Endothelial cell of umbilical vein (primary cell): ENCODE data around the gene UBE2H. TPM values are rescaled to one million over a fixed set of nuclear protein-coding genes. Genes with fewer than 3 reads are reported as not detected.

Source experiments
- BruUV-seq: library from RNA; stranded (reverse); fragments of 400-500 nt; replicated peaks from 2 replicates; lab custom pipeline; 2021; lab: Mats Ljungman, UMichigan
- CTCF ChIA-PET: fragments of 300-600, 350-600 bp; sonication (Branson Sonifier 250); formaldehyde crosslinking; loops from one replicate; lab custom pipeline; 2021; ENCODE audit warnings: antibody characterized with exemption, inconsistent platforms; lab: Charles Lee
- POLR2A ChIA-PET: fragments of 300-600, 350-600 bp; sonication (Branson Sonifier 250); formaldehyde crosslinking; loops from one replicate; lab custom pipeline; 2021; ENCODE audit warnings: antibody characterized with exemption, inconsistent platforms; lab: Charles Lee
- DNase-seq: peaks from one replicate; pipeline ENCODE4 v3.0.0-alpha.2; 2011; ENCODE audit warnings: low read depth, low spot score
- FAIRE-seq: peaks from 2 replicates; lab custom pipeline; 2011; peaks lifted over from hg19 to GRCh38; lab: Jason Lieb, UNC
- H2AFZ ChIP-seq: 2 replicates; pipeline ENCODE4 v1.6.0; 2012; ENCODE audit warnings: low read depth, low read length, control low read depth, inconsistent platforms
- H3K27ac ChIP-seq: 2 replicates; pipeline ENCODE4 v1.5.1; 2011; ENCODE audit warnings: low read depth, mild to moderate bottlenecking, control low read depth, low read length, moderate library complexity; ENCODE audit not compliant: insufficient read depth
- H3K27me3 ChIP-seq, 2 experiments: 2 replicates each; pipeline versions ENCODE4 v1.6.0 to v1.6.1; 2011; ENCODE audit warnings: low read length in 2 of 2, mixed read lengths in 1 of 2; ENCODE audit not compliant: control insufficient read depth in 2 of 2, insufficient read depth in 2 of 2
- H3K36me3 ChIP-seq, 2 experiments: 2 replicates in 1 of 2; 3 replicates in 1 of 2; pipeline ENCODE4 v1.5.1; 2011; ENCODE audit warnings: low read length in 2 of 2, mild to moderate bottlenecking in 1 of 2, moderate library complexity in 1 of 2; ENCODE audit not compliant: control insufficient read depth in 2 of 2, insufficient read depth in 2 of 2; ENCODE audit errors: extremely low read depth in 1 of 2
- H3K4me1 ChIP-seq: 3 replicates; pipeline ENCODE4 v1.5.1; 2011; ENCODE audit warnings: mild to moderate bottlenecking, low read length; ENCODE audit not compliant: control insufficient read depth, insufficient read depth; ENCODE audit errors: extremely low read depth
- H3K4me2 ChIP-seq: 2 replicates; pipeline ENCODE4 v1.6.1; 2011; ENCODE audit warnings: low read length, control low read depth, mixed read lengths; ENCODE audit not compliant: insufficient read depth
- H3K4me3 ChIP-seq, 3 experiments: fragments of 200-600 bp in 1 of 3; sonication (generic), shearing (Covaris generic) in 1 of 3; replicated peaks in 1 of 3; 2 replicates each; pipeline ENCODE4 v1.5.1; 2011 to 2016; ENCODE audit warnings: control low read depth in 3 of 3, low read length in 3 of 3, mild to moderate bottlenecking in 2 of 3, inconsistent platforms in 1 of 3, low read depth in 1 of 3, moderate library complexity in 1 of 3; ENCODE audit not compliant: insufficient read depth in 1 of 3
- H3K79me2 ChIP-seq: 2 replicates; pipeline ENCODE4 v1.6.0; 2012; ENCODE audit warnings: low read length, inconsistent platforms; ENCODE audit not compliant: control insufficient read depth, insufficient read depth
- H3K9ac ChIP-seq: replicated peaks from 2 replicates; pipeline ENCODE3; 2011; ENCODE audit warnings: low read length, control low read depth; ENCODE audit not compliant: insufficient read depth; ENCODE audit errors: extremely low read depth
- H3K9me1 ChIP-seq: replicated peaks from 3 replicates; pipeline ENCODE4 v1.6.0; 2011; ENCODE audit warnings: mild to moderate bottlenecking, low read length; ENCODE audit not compliant: control insufficient read depth, insufficient read depth; ENCODE audit errors: extremely low read depth
- H3K9me3 ChIP-seq: replicated peaks from 2 replicates; pipeline ENCODE4 v1.5.1; 2012; ENCODE audit warnings: low read length, inconsistent platforms; ENCODE audit not compliant: control insufficient read depth, insufficient read depth
- H4K20me1 ChIP-seq: replicated peaks from 2 replicates; pipeline ENCODE3; 2011; ENCODE audit warnings: mild to moderate bottlenecking, low read length; ENCODE audit not compliant: control insufficient read depth, insufficient read depth; ENCODE audit errors: extremely low read depth
- CTCF ChIP-seq, 2 donors: IDR thresholded peaks; 1 replicate in 1 of 2; 2 replicates in 1 of 2; pipeline ENCODE4 v1.5.1; 2011; ENCODE audit warnings: low read length in 2 of 2, mild to moderate bottlenecking in 2 of 2, moderate library complexity in 2 of 2, control low read depth in 1 of 2, inconsistent platforms in 1 of 2, low read depth in 1 of 2; ENCODE audit not compliant: insufficient read depth in 1 of 2; ENCODE audit errors: extremely low read depth in 1 of 2
- EZH2 ChIP-seq: IDR thresholded peaks from 2 replicates; pipeline ENCODE4 v1.6.1; 2012; ENCODE audit warnings: borderline replicate concordance, low read depth, mild to moderate bottlenecking, moderate library complexity, low read length, inconsistent platforms; ENCODE audit not compliant: severe bottlenecking
- FOS ChIP-seq: IDR thresholded peaks from 2 replicates; pipeline ENCODE4 v1.6.1; 2011; ENCODE audit warnings: mild to moderate bottlenecking, low read length, moderate library complexity, borderline replicate concordance; ENCODE audit not compliant: insufficient read depth
- GATA2 ChIP-seq: IDR thresholded peaks from 2 replicates; pipeline ENCODE4 v1.7.0; 2011; ENCODE audit warnings: low read depth, mild to moderate bottlenecking, moderate library complexity, mixed read lengths, low read length; ENCODE audit not compliant: insufficient read length, insufficient read depth
- JUN ChIP-seq: IDR thresholded peaks from 2 replicates; pipeline ENCODE4 v1.6.1; 2011; ENCODE audit warnings: borderline replicate concordance, low read depth; ENCODE audit not compliant: insufficient read length, insufficient read depth
- MAX ChIP-seq: IDR thresholded peaks from 2 replicates; pipeline ENCODE4 v1.6.1; 2011; ENCODE audit not compliant: insufficient read depth, insufficient read length
- MYC ChIP-seq: IDR thresholded peaks from one replicate; pipeline ENCODE4 v1.6.1; 2011; ENCODE audit warnings: mild to moderate bottlenecking, low read depth, low read length
- POLR2A ChIP-seq: IDR thresholded peaks from 2 replicates; pipeline ENCODE4 v1.6.1; 2012; ENCODE audit warnings: low read depth, mild to moderate bottlenecking, control low read depth, low read length
- POLR2AphosphoS5 ChIP-seq: IDR thresholded peaks from 2 replicates; pipeline ENCODE4 v1.6.1; 2012; ENCODE audit warnings: low read depth, mild to moderate bottlenecking, control low read depth, low read length, moderate library complexity; ENCODE audit not compliant: insufficient read depth
- dilution Hi-C: fragments of 300-500 bp; cut with MboI; formaldehyde crosslinking; loops from one replicate; pipeline ENCODE4 v1.15.0; 2019; ENCODE audit warnings: low sequenced_read_pairs; ENCODE audit not compliant: extremely low pct_ligation_motif_present
- intact Hi-C: fragments of 100-400 bp; cut with micrococcal nuclease; formaldehyde crosslinking; loops from one replicate; pipeline ENCODE4 v1.10.0; 2022
- polyA plus RNA-seq, 4 experiments: library from polyadenylated mRNA; depleted of rRNA in 3 of 4; stranded (reverse) in 3 of 4; unstranded in 1 of 4; fragments of >200 nt; gene quantifications; 2 replicates each; pipeline versions ENCODE4 v1.2.1 to v1.2.3, GENCODE V29; 2011 to 2012; ENCODE audit warnings: missing spikeins in 1 of 4
- total RNA-seq: library from RNA; stranded (reverse); gene quantifications from 2 replicates; pipeline ENCODE4 v1.2.3, GENCODE V29; 2021

UBE2H gene
- total and polyA plus RNA-seq, 2 donors (not counting 3 experiments of a cell fraction or from before 2014, with no cell fraction given), result 51.7 to 90.1 TPM

GRCh38 chr7:129866251-129866650, 86.5 kb downstream of the UBE2H start:
- H3K79me2 ChIP-seq, result peaks cover 32% of the 10 kb centered on the region
- H3K4me2 ChIP-seq, result no peak overlapping the region
- intact Hi-C loops, result no loop called here

More at GRCh38 chr7:129866251-129866650, 86.5 kb downstream of the UBE2H start:
- FAIRE-seq (no peak), DNase-seq (no peak)
- Histone ChIP-seq H3K27me3 (no peaks in the 10 kb centered on the region), H3K36me3 (peaks cover 0 to 2% of the 10 kb centered on the region in 2 experiments), H3K9ac (no peak overlapping the region), H4K20me1 (peaks cover 10% of the 10 kb centered on the region), H2AFZ (no peak overlapping the region), H3K4me3 (no peak overlapping the region), H3K27ac (no peak overlapping the region), H3K4me1 (no peaks in the 10 kb centered on the region), H3K9me3 (no peaks in the 10 kb centered on the region), H3K9me1 (no peaks in the 10 kb centered on the region)
- BruUV-seq, result no TSS peak
- POLR2A ChIA-PET, result no interaction called here
- TF ChIP-seq POLR2AphosphoS5, result no peak
- TF ChIP-seq CTCF (IDR thresholded peaks at IDR 0.05; ENCODE audit: extremely low read depth in 1 of 2, insufficient read depth in 1 of 2, low read depth in 1 of 2, low read length in 2 of 2), result no peak
- TF ChIP-seq MYC, result no peak
- no peak for TF ChIP-seq EZH2
- no peak for TF ChIP-seq GATA2
- TF ChIP-seq MAX, result no peak
- TF ChIP-seq JUN, result no peak
- TF ChIP-seq POLR2A, result no peak
- no peak for TF ChIP-seq FOS
- dilution Hi-C loops, result no loop called here
- CTCF ChIA-PET, result interaction anchor here (2.2 kb wide), 1 partner anchor 9 kb away, joined by 10 read pairs; no protein-coding TSS in a partner anchor
